Upper lobe of left lung (tissue), 4 donors: ENCODE data around the gene PTPRK.

Experiments used
- POLR2AphosphoS5 ChIP-seq, 2 donors: sonication (generic); formaldehyde crosslinking; IDR thresholded peaks; one replicate each; pipeline ENCODE4 v1.5.1; 2017; ENCODE audit warnings: antibody characterized with exemption in 2 of 2
- TF ChIP-seq, protein P1 (sequence below), 6 experiments: fragments of 450-650 bp in 4 of 6; fragments of 200-600 bp in 2 of 6; sonication (generic) in 2 of 6; IDR thresholded peaks; one replicate each; pipeline ENCODE4 v1.5.1; 2016 to 2019; ENCODE audit warnings: antibody characterized with exemption in 6 of 6

GRCh38 chr6:127938701-127939100 lies 581.7 kb downstream of the PTPRK start:
- TF ChIP-seq, protein P1, sequence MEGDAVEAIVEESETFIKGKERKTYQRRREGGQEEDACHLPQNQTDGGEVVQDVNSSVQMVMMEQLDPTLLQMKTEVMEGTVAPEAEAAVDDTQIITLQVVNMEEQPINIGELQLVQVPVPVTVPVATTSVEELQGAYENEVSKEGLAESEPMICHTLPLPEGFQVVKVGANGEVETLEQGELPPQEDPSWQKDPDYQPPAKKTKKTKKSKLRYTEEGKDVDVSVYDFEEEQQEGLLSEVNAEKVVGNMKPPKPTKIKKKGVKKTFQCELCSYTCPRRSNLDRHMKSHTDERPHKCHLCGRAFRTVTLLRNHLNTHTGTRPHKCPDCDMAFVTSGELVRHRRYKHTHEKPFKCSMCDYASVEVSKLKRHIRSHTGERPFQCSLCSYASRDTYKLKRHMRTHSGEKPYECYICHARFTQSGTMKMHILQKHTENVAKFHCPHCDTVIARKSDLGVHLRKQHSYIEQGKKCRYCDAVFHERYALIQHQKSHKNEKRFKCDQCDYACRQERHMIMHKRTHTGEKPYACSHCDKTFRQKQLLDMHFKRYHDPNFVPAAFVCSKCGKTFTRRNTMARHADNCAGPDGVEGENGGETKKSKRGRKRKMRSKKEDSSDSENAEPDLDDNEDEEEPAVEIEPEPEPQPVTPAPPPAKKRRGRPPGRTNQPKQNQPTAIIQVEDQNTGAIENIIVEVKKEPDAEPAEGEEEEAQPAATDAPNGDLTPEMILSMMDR (IDR thresholded peaks at IDR 0.05): no peak
- TF ChIP-seq POLR2AphosphoS5 (IDR thresholded peaks at IDR 0.05): no peak
